Gastrocnemius medialis (tissue), 4 donors: Measurements from ENCODE around the gene MED27.

ENCODE experiments used
- CTCF ChIP-seq, 5 experiments: fragments of 450-650 bp in 3 of 5; fragments of 200-600 bp in 2 of 5; sonication (generic) in 2 of 5; IDR thresholded peaks in 4 of 5; conservative IDR thresholded peaks in 1 of 5; 1 replicate in 4 of 5; 2 replicates in 1 of 5; pipeline ENCODE4 v1.5.1; 2016 to 2019; ENCODE audit warnings: antibody characterized with exemption in 5 of 5, mild to moderate bottlenecking in 3 of 5, moderate library complexity in 3 of 5
- POLR2A ChIP-seq, 2 donors: fragments of 450-650 bp; IDR thresholded peaks; one replicate each; pipeline ENCODE4 v1.6.1; 2017; ENCODE audit warnings: antibody characterized with exemption in 2 of 2, mild to moderate bottlenecking in 2 of 2, moderate library complexity in 2 of 2

DNA sequence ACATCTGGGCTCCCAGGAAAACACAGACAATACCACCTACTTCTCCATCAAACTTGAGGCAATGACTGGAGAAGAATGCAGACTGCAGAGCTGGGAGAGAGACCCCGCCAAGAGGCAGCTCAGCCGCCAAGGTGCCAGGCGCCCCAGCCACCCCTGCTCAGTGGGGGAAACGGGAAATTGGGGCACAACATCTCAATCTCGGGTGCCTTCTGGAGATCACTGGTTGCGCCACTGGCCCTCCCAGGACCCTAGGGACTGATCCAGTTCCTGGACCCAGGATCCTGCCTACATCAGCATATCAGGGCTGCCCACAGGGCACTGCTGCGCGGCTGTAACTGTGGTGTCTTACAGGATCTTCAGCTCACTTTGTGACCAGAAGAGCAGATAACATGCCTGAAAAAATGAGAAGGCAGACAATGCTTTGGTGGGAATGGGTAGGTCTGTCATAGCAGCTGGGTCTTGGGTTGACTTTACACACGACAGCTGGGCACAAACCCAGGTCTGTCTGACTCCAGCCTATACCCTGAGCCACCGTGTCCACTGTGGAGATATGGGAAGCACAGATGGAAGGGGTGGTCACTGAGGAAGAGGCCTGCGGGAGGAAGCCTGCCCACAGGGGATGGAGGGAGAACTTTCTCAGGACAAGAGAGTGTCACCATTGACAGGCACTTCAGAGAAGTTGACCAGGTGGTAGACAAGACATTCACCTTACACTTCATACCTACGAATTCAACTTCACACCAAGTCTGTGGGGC, 204.6 kb downstream of the MED27 start:
- TF ChIP-seq CTCF (IDR thresholded peaks at IDR 0.05 in 4 of 5, conservative IDR thresholded peaks at IDR 0.05 in 1 of 5), result no peak
- no peak for TF ChIP-seq POLR2A (IDR thresholded peaks at IDR 0.05)
